Cardiac fibroblast (primary cell): Measurements from ENCODE around the gene MIER1.

Experiments used
- DNase-seq, 2 donors: peaks; one replicate each; pipeline versions ENCODE4 v3.0.0 to v3.0.0-alpha.2; 2010; ENCODE audit warnings: low read depth in 2 of 2
- H3K4me3 ChIP-seq, 2 donors: replicated peaks in 1 of 2; 1 replicate in 1 of 2; 2 replicates in 1 of 2; pipeline ENCODE4 v1.5.1; 2011; ENCODE audit warnings: low read depth in 2 of 2, low read length in 2 of 2, mild to moderate bottlenecking in 2 of 2, moderate library complexity in 1 of 2
- TF ChIP-seq, protein P1 (sequence below): IDR thresholded peaks from one replicate; pipeline ENCODE4 v1.5.1; 2011; ENCODE audit warnings: low read depth, mild to moderate bottlenecking, low read length, inconsistent platforms

The MIER1 gene

DNA sequence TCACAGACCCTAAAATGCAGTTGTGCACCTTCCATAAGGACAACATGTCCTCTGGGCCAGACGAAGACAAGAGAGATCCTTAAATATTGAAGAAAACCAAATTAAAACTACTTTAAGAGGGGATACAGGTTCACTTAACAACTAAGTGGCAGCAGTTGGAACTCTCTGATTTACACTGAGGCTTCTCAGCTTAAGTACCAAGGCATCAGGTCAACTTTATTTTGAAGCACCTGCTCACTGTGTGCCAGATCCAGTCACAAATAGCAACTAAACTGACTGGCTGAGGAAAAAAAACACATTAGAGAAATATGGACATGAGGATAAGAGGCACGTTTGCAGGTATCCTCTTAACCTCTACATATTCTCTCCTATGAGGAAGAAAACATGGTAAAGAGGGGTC, 96.0 kb downstream of the MIER1 start:
- no peak overlapping the region for H3K4me3 ChIP-seq
- DNase-seq = no peak
- TF ChIP-seq, protein P1, sequence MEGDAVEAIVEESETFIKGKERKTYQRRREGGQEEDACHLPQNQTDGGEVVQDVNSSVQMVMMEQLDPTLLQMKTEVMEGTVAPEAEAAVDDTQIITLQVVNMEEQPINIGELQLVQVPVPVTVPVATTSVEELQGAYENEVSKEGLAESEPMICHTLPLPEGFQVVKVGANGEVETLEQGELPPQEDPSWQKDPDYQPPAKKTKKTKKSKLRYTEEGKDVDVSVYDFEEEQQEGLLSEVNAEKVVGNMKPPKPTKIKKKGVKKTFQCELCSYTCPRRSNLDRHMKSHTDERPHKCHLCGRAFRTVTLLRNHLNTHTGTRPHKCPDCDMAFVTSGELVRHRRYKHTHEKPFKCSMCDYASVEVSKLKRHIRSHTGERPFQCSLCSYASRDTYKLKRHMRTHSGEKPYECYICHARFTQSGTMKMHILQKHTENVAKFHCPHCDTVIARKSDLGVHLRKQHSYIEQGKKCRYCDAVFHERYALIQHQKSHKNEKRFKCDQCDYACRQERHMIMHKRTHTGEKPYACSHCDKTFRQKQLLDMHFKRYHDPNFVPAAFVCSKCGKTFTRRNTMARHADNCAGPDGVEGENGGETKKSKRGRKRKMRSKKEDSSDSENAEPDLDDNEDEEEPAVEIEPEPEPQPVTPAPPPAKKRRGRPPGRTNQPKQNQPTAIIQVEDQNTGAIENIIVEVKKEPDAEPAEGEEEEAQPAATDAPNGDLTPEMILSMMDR = no peak

DNA sequence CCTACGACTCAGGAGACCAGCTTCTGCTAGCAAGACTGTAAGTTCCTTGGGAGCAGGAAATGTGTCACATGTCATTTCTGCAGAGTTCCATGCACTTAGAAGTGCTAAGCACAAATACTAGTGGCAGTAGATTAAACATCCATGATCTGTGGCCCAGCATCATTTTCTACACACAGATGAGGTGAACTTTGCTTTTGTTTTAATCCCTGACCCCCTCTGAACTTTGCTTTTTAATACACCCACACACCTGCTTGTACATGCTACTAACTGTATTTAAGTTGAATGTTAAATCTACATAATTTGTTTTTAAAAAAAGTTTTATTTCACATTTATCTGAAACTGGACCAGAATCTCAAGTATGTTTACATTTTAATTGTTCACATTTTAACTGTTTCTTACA, 104.7 kb downstream of the MIER1 start:
- DNase-seq = no peak
- no peak overlapping the region for H3K4me3 ChIP-seq
- TF ChIP-seq, protein P1 = no peak

DNA sequence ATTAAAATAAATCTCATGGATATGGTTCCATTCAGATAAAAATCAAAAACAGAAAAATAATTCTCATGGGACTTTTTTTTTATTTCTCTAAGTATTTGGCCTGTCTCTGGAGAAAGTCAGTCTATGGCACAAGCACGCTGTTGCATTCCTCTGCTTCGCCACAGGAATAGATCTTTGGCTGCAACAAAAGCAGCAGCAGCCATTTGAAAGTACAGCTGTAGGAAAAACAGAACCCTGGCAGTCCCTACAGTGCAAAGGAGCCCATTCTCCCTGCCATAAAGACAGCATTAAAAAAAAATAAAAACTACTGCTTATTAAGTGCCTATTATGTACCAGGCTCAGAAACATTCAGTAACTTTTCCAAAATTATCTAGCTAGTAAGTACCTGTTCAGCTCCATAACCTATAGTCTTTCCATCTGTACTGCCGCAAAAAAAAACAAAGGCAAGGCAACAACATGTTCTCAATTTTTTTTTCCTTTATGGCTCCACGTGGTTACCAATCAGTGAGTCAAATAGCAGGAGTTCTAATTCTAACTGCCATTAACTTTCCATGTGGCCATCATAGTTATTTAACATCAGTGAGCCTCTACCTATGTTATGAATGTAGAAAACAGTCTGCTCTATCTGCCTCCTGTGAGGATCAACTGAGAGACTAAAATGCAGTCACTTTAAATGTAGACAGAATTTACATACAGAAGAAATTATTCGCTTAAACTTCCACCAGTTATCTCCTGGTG, 106.5 kb downstream of the MIER1 start:
- TF ChIP-seq, protein P1 = no peak
- H3K4me3 ChIP-seq = no peak overlapping the region
- peak; percentile 17 to 38 for DNase-seq

DNA sequence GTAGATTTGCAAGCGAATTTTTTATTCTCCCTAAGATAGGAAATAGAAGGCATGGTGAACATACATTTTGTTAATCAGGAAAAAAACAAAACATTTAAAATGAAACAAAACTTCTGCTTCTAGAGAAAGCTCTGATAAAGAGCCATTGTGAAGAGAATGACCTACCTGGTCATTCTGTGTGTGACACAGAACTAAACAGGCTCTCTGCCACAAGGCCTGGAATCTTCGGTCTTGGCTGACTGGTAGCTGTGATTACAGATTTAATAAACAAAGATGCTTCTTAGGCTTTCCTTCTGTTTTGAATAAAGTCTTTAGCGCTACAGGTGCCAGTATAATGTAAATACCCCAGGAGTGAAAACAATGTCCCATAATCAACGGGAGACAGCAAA, 107.1 kb downstream of the MIER1 start:
- H3K4me3 ChIP-seq = no peak overlapping the region
- TF ChIP-seq, protein P1 = no peak
- DNase-seq = no peak
